RWPE2 (cell line): ENCODE data around the gene IQCF2.
A peak's percentile ranks its signal among the peaks of the same experiment; 100 is the strongest.

Experiments
- ATAC-seq: fragments of 200-7000 bp; cut with Tn5 transposase; 3 replicates; pipeline ENCODE4 v1.9.1; 2021; ENCODE audit warnings: low read depth
- DNase-seq: peaks from one replicate; pipeline ENCODE4 v3.0.0-alpha.2; 2020; ENCODE audit warnings: low spot score
- H3K27ac ChIP-seq: fragments of 450-650 bp; 2 replicates; pipeline ENCODE4 v1.5.1; 2017; ENCODE audit warnings: mild to moderate bottlenecking; ENCODE audit not compliant: poor library complexity, severe bottlenecking
- H3K27me3 ChIP-seq: fragments of 250-450 bp; sonication (Bioruptor Pico); 2 replicates; pipeline ENCODE4 v1.5.1; 2021; ENCODE audit warnings: mild to moderate bottlenecking, moderate library complexity; ENCODE audit not compliant: insufficient read depth, poor library complexity, severe bottlenecking
- H3K36me3 ChIP-seq: fragments of 250-450 bp; sonication (Bioruptor Pico); 2 replicates; pipeline ENCODE4 v1.5.1; 2020; ENCODE audit warnings: low read depth, mild to moderate bottlenecking, moderate library complexity
- H3K4me1 ChIP-seq: fragments of 250-450 bp; sonication (Bioruptor Pico); 2 replicates; pipeline ENCODE4 v1.5.1; 2021; ENCODE audit warnings: mild to moderate bottlenecking, moderate library complexity; ENCODE audit not compliant: insufficient read depth, poor library complexity, severe bottlenecking
- H3K4me3 ChIP-seq: fragments of 250-450 bp; sonication (Bioruptor Pico); 2 replicates; pipeline ENCODE4 v1.5.1; 2021; ENCODE audit warnings: mild to moderate bottlenecking, moderate library complexity; ENCODE audit not compliant: severe bottlenecking
- H3K9me3 ChIP-seq: fragments of 250-450 bp; sonication (Bioruptor Pico); 2 replicates; pipeline ENCODE4 v1.5.1; 2021; ENCODE audit warnings: mild to moderate bottlenecking, moderate library complexity; ENCODE audit not compliant: severe bottlenecking
- TF ChIP-seq, protein P1 (sequence below): fragments of 450-650 bp; IDR thresholded peaks from one replicate; pipeline ENCODE4 v1.5.1; 2017; ENCODE audit warnings: mild to moderate bottlenecking, moderate library complexity; ENCODE audit not compliant: poor library complexity, severe bottlenecking

The IQCF2 gene

DNA sequence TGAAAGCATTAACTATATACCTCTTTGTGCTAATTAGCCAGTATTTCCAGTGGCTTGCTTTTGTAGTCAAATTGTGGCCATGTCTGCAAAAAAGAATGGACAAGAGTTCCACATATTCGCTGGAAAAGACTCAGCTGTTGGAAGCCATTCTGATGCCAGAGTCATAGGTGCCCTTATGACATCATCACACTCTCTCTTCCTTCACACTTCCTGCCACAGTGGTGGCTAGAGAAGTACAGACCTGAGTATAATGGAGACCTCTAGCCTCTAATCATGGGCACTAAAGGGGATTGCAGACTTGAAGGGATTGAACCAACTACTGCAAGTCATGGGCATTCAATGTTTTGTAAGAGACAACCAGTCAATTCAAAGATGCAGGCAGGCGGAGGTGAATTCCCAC, 44.0 kb upstream of the IQCF2 start:
- Histone ChIP-seq H3K9me3 (no peaks in the 10 kb centered on the region), H3K27ac (no peak overlapping the region), H3K4me3 (no peak overlapping the region), H3K27me3 (no peaks in the 10 kb centered on the region), H3K36me3 (no peaks in the 10 kb centered on the region), H3K4me1 (no peaks in the 10 kb centered on the region)
- ATAC-seq = no peak
- TF ChIP-seq, protein P1, sequence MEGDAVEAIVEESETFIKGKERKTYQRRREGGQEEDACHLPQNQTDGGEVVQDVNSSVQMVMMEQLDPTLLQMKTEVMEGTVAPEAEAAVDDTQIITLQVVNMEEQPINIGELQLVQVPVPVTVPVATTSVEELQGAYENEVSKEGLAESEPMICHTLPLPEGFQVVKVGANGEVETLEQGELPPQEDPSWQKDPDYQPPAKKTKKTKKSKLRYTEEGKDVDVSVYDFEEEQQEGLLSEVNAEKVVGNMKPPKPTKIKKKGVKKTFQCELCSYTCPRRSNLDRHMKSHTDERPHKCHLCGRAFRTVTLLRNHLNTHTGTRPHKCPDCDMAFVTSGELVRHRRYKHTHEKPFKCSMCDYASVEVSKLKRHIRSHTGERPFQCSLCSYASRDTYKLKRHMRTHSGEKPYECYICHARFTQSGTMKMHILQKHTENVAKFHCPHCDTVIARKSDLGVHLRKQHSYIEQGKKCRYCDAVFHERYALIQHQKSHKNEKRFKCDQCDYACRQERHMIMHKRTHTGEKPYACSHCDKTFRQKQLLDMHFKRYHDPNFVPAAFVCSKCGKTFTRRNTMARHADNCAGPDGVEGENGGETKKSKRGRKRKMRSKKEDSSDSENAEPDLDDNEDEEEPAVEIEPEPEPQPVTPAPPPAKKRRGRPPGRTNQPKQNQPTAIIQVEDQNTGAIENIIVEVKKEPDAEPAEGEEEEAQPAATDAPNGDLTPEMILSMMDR = no peak
- no peak for DNase-seq

DNA sequence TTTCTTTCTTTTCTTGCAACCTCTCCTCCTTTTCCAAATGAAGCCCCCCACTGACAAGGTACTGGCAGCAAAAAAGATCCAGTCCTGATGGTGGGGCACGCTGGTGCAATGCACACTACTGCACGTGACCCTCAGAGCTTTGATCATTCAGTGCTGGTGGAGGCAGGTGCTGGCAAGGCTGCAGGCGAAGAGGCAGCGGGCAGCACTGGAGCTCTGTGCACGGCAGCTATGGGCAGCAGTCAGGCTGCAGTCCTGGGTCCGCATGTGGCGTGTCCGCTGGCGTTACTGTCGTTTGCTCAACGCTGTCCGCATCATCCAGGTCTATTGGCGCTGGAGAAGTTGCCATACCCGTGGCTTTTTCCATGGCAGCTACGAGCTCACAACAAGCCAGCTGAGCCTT, 42.3 kb upstream of the IQCF2 start:
- ATAC-seq (no peak), DNase-seq (no peak)
- Histone ChIP-seq H3K4me1 (no peaks in the 10 kb centered on the region), H3K36me3 (no peaks in the 10 kb centered on the region), H3K27ac (no peak overlapping the region), H3K27me3 (peaks cover 1% of the 10 kb centered on the region), H3K4me3 (no peak overlapping the region), H3K9me3 (no peaks in the 10 kb centered on the region)
- TF ChIP-seq, protein P1 = no peak

DNA sequence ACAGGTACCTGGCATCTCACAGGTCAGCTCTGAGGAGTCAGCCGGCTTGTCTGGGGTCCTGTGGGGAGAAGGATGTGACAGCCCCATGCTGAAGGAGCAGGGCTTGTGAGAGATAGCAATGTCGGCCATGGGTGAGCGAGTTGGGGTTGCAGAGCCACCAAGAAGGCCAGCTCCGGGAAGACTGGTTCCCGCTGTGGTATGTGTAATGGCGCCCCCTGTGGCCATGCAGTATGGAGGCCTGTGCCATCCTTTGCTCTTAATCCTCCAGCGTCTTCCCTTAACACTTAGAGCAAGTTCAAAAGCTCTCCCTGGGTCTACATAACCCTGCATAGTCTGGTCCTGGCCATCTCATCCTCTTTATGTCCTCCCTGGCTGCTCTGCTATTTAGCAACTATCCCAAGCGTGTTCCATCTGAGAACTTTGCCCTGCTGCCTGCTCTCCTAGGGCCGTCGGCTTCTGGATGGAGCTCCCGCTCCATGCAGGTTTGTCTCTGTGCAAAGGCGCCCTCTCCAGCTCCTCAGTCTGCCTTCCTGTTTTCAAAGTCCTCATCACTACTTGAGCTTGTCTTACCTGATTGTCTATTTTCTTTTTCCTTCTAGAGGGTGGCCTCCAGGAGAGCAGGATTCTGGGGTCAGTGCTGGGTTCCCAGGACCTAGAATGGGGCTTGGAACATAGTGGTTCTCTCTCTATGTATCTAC, 41.6 kb upstream of the IQCF2 start:
- ATAC-seq (no peak), DNase-seq (no peak)
- H3K4me3 ChIP-seq = no peak overlapping the region

DNA sequence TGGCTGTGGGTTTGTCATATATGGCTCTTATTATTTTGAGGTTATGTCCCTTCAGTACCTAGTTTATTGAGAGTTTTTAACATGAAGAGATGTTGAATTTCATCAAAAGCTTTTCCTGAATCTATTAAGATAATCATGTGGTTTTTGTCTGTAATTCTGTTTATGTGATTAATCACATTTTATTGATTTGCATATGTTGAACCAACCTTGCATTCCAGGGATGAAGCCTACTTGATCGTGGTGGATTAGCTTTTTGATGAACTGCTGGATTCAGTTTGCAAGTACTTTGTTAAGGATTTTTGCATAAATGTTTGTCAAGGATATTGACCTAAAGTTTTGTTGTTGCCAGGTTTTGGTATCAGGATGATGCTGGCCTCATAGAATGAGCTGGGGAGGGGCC, 33.1 kb upstream of the IQCF2 start:
- H3K4me3 ChIP-seq = no peak overlapping the region
- TF ChIP-seq, protein P1 = no peak
- peaks cover 5% of the 10 kb centered on the region for H3K27me3 ChIP-seq
- H3K9me3 ChIP-seq = no peaks in the 10 kb centered on the region
- H3K27ac ChIP-seq = no peak overlapping the region
- H3K36me3 ChIP-seq = no peaks in the 10 kb centered on the region
- ATAC-seq (no peak), DNase-seq (no peak)
- no peaks in the 10 kb centered on the region for H3K4me1 ChIP-seq

More for the DNA sequence above, 41.6 kb upstream of the IQCF2 start:
- TF ChIP-seq, protein P1 = peak; percentile 7
- Histone ChIP-seq H3K36me3 (no peaks in the 10 kb centered on the region), H3K9me3 (no peaks in the 10 kb centered on the region), H3K27me3 (peaks cover 3% of the 10 kb centered on the region), H3K4me1 (no peaks in the 10 kb centered on the region), H3K27ac (no peak overlapping the region)

DNA sequence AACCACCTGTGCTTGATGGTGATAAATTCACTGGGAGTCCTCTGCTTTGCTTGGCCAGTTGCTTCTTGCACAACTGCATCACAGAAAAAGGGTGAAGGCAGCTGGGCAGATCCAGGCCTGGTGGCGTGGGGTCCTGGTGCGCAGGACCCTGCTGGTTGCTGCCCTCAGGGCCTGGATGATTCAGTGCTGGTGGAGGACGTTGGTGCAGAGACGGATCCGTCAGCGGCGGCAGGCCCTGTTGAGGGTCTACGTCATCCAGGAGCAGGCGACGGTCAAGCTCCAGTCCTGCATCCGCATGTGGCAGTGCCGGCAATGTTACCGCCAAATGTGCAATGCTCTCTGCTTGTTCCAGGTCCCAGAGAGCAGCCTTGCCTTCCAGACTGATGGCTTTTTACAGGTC, 31.1 kb upstream of the IQCF2 start:
- no peak overlapping the region for H3K27ac ChIP-seq

More for the DNA sequence above, 31.1 kb upstream of the IQCF2 start:
- Histone ChIP-seq H3K4me3 (no peak overlapping the region), H3K4me1 (no peaks in the 10 kb centered on the region), H3K9me3 (peaks cover 3% of the 10 kb centered on the region), H3K36me3 (no peaks in the 10 kb centered on the region), H3K27me3 (peaks cover 12% of the 10 kb centered on the region)
- ATAC-seq = no peak
- TF ChIP-seq, protein P1 = no peak
- no peak for DNase-seq
